Esophagus (tissue), 2 donors: ENCODE measurements around the gene CDC42BPB. TPM values are rescaled to one million over a fixed set of nuclear protein-coding genes. Genes with fewer than 3 reads are reported as not detected.

Experiments
- H3K27ac ChIP-seq, 2 donors: one replicate each; pipeline ENCODE4 v1.5.1; 2013; ENCODE audit warnings: low read depth in 2 of 2, mild to moderate bottlenecking in 2 of 2, inconsistent platforms in 1 of 2, low read length in 1 of 2, moderate library complexity in 1 of 2
- H3K27me3 ChIP-seq, 2 donors: one replicate each; pipeline ENCODE4 v1.6.1; 2013; ENCODE audit warnings: low read length in 2 of 2, control low read depth in 1 of 2, mild to moderate bottlenecking in 1 of 2; ENCODE audit not compliant: insufficient read depth in 2 of 2, control insufficient read depth in 1 of 2
- H3K36me3 ChIP-seq, 2 donors: one replicate each; pipeline ENCODE4 v1.6.1; 2013; ENCODE audit warnings: low read length in 1 of 2; ENCODE audit not compliant: control insufficient read depth in 2 of 2, insufficient read depth in 2 of 2
- H3K4me1 ChIP-seq, 2 donors: one replicate each; pipeline ENCODE4 v1.6.1; 2013; ENCODE audit warnings: low read length in 1 of 2; ENCODE audit not compliant: control insufficient read depth in 2 of 2, insufficient read depth in 2 of 2
- H3K4me3 ChIP-seq, 2 donors: one replicate each; pipeline ENCODE4 v1.5.1; 2013; ENCODE audit warnings: low read length in 2 of 2, mild to moderate bottlenecking in 2 of 2, low read depth in 1 of 2, moderate library complexity in 1 of 2
- H3K9me3 ChIP-seq, 2 donors: one replicate each; pipeline ENCODE4 v1.6.1; 2013; ENCODE audit warnings: mild to moderate bottlenecking in 2 of 2, low read depth in 1 of 2, low read length in 1 of 2, moderate library complexity in 1 of 2; ENCODE audit not compliant: control insufficient read depth in 2 of 2, insufficient read depth in 1 of 2
- WGBS, 2 donors: extraction: QIAGEN DNeasy Blood & Tissue Kit; methylation state at CpG; one replicate each; pipeline ENCODE4 v1.1.7; 2013; 5-methylcytosine and 5-hydroxymethylcytosine counted together
- polyA plus RNA-seq, 2 donors: library from polyadenylated mRNA; stranded (reverse); fragments of 200-250 nt; gene quantifications; one replicate each; pipeline ENCODE4 v1.2.3, GENCODE V29; 2013
- donor health status: healthy with polysubstance abuse.
- donor health status: Bipolar disorder and iron deficiency.

Gene CDC42BPB
- polyA plus RNA-seq, 2 donors, result 29.9 to 35.2 TPM

GRCh38 chr14:103086771-103087342 lies 29.5 kb upstream of the CDC42BPB start:
- Histone ChIP-seq H3K27me3 (peaks cover 0 to 7% of the 10 kb centered on the region in 2 donors), H3K4me3 (no peak overlapping the region), H3K4me1 (peaks cover 3 to 14% of the 10 kb centered on the region in 2 donors), H3K9me3 (no peaks in the 10 kb centered on the region), H3K27ac (no peak overlapping the region), H3K36me3 (no peaks in the 10 kb centered on the region)
- 76 to 77% methylated on average over 8 of the region's 8 CpGs for WGBS, 2 donors

- Histone ChIP-seq H3K4me3 (no peak overlapping the region), H3K36me3 (no peaks in the 10 kb centered on the region), H3K27ac (no peak overlapping the region), H3K9me3 (no peaks in the 10 kb centered on the region), H3K27me3 (peaks cover 0 to 7% of the 10 kb centered on the region in 2 donors), H3K4me1 (peaks cover 0 to 9% of the 10 kb centered on the region in 2 donors)
- 76 to 77% methylated on average over 22 to 24 of the region's 24 CpGs for WGBS, 2 donors
Measured at GRCh38 chr14:103085106-103086091, 28.1 kb upstream of the CDC42BPB start.

- Histone ChIP-seq H3K27ac (no peak within 1 kb of the TSS), H3K9me3 (no peaks in the 10 kb centered on the region), H3K36me3 (no peaks in the 10 kb centered on the region), H3K4me3 (no peak within 1 kb of the TSS), H3K27me3 (peaks cover 0 to 7% of the 10 kb centered on the region in 2 donors), H3K4me1 (peaks cover 0 to 9% of the 10 kb centered on the region in 2 donors)
- WGBS, 2 donors, result 15 to 16% methylated on average over 53 to 61 of the region's 61 CpGs
Measured at GRCh38 chr14:103084021-103084919, 26.9 kb upstream of the CDC42BPB start, which contains the start of gene LBHD2. Gene LBHD2 (plus strand): TSS chr14:103084210. CDS start chr14:103086013, 1,803 bp downstream.

DNA sequence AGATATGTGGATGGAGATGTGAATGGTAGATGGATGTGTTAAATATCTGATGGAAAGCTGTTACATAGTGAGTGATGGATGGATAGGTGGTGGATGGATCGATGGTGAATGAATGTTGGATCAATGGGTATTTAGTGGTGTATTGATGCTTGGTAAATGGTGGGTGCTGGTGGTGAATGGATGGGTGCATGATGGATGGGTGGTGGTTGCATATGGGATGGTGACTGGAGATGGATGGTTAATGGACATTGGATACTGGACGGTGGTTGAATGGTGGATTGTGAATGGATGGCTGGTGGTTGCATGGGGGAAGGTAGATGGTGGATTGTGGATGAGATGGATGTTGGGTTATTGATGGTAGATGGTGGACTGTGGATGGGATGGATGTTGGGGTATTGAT lies 24.6 kb upstream of the CDC42BPB start:
- H3K27ac ChIP-seq, result no peak overlapping the region
- no peaks in the 10 kb centered on the region for H3K9me3 ChIP-seq
- peaks cover 0 to 7% of the 10 kb centered on the region in 2 donors for H3K27me3 ChIP-seq
- peaks cover 0 to 9% of the 10 kb centered on the region in 2 donors for H3K4me1 ChIP-seq
- no peak overlapping the region for H3K4me3 ChIP-seq
- no peaks in the 10 kb centered on the region for H3K36me3 ChIP-seq
- 96 to 97% methylated on average over 2 of the region's 2 CpGs for WGBS, 2 donors

- H3K9me3 ChIP-seq, result no peaks in the 10 kb centered on the region
- WGBS, 2 donors, result 68 to 76% methylated on average over 11 of the region's 11 CpGs
- no peak overlapping the region for H3K4me3 ChIP-seq
- no peaks in the 10 kb centered on the region for H3K27me3 ChIP-seq
- H3K27ac ChIP-seq, result no peak overlapping the region
- H3K4me1 ChIP-seq, result peaks cover 3 to 11% of the 10 kb centered on the region in 2 donors
- no peaks in the 10 kb centered on the region for H3K36me3 ChIP-seq
Measured at GRCh38 chr14:103078860-103079587, 21.7 kb upstream of the CDC42BPB start.

DNA sequence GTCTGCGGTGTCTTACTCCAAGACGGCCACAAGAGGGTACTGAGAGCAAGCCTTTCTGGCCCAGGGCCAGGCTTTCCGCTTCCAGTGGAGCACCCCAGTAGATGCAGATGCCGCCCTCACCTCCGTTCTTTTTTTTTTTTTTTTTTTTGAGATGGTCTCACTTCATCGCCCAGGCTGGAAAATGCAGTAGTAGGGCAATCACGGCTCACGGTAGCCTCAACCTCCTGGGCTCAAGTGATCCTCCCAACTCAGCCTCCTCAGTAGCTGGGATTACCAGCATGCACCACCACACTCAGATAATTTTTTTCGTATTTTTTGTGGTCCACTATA lies 21.0 kb upstream of the CDC42BPB start:
- Histone ChIP-seq H3K9me3 (no peaks in the 10 kb centered on the region), H3K4me1 (peaks cover 3 to 9% of the 10 kb centered on the region in 2 donors), H3K27me3 (no peaks in the 10 kb centered on the region), H3K27ac (no peak overlapping the region), H3K4me3 (no peak overlapping the region), H3K36me3 (no peaks in the 10 kb centered on the region)
- 11 to 13% methylated on average over 9 of the region's 9 CpGs for whole genome bisulfite sequencing, 2 donors

DNA sequence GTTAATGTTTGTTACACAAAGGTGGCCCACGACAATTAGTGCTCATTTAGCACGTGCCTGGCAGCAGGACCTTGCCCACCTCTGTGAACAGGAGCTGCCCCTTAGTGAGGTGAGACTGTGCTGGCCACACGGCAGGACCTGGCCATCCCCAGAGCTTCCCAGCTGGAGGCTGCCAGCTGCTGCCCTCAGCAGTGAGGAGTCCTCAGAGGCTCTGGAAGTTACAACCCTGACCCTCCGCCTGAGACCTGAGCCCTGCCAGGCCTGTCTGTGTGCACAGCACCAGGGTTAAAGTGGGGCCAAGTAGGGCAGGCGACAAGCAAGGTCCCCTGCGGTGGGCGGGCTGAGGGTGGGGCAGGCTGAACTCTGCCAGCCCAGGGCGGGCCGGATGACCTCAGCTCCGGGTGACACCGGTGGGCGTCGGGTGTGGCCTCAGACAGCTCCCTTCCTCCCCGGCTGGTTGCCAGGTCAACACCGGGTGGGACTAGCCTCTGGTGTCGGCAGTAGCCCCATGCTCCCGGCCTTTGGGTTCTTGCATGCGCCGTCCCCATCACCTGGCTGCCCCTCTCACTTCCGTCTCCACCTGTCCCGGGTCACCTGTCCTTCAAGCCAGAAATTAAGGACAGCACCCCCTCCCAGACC lies 17.5 kb upstream of the CDC42BPB start:
- H3K36me3 ChIP-seq, result no peaks in the 10 kb centered on the region
- H3K4me1 ChIP-seq, result peaks cover 7 to 25% of the 10 kb centered on the region in 2 donors
- no peaks in the 10 kb centered on the region for H3K27me3 ChIP-seq
- H3K27ac ChIP-seq, result peak overlapping the region; percentile 70 to 85
- 16% methylated on average over 21 of the region's 21 CpGs for WGBS, 2 donors
- peak overlapping the region; percentile 54 for H3K4me3 ChIP-seq
- H3K9me3 ChIP-seq, result no peaks in the 10 kb centered on the region

GRCh38 chr14:103073876-103074728 lies 16.8 kb upstream of the CDC42BPB start:
- H3K27ac ChIP-seq, result peak overlapping the region; percentile 70 to 85
- H3K4me3 ChIP-seq, result no peak overlapping the region
- no peaks in the 10 kb centered on the region for H3K9me3 ChIP-seq
- H3K27me3 ChIP-seq, result no peaks in the 10 kb centered on the region
- 62 to 72% methylated on average over 21 of the region's 21 CpGs for WGBS, 2 donors
- peaks cover 7 to 25% of the 10 kb centered on the region in 2 donors for H3K4me1 ChIP-seq
- no peaks in the 10 kb centered on the region for H3K36me3 ChIP-seq
